HepG2 (cell line): Measurements from ENCODE around the gene KCNK7. TPM values are rescaled to one million over a fixed set of nuclear protein-coding genes. Genes with fewer than 3 reads are reported as not detected.

Source experiments
- ETV5 ChIP-seq: IDR thresholded peaks from 2 replicates; pipeline ENCODE4 v1.6.1; 2018; ENCODE audit warnings: missing biosample characterization, missing genetic modification reagents, inconsistent platforms, borderline replicate concordance
- FOXA1 ChIP-seq, 2 experiments: fragments of 450-650 bp in 1 of 2; sonication (generic) in 1 of 2; formaldehyde crosslinking in 1 of 2; IDR thresholded peaks; 2 replicates each; pipeline versions ENCODE4 v1.4.0 to v1.6.1; 2016 to 2020; ENCODE audit warnings: missing genetic modification reagents in 1 of 2
- HES4 ChIP-seq: sonication (generic); formaldehyde crosslinking; IDR thresholded peaks from 2 replicates; pipeline ENCODE4 v1.9.0; 2021; ENCODE audit warnings: mild to moderate bottlenecking, missing genetic modification reagents, borderline replicate concordance
- HMG20B ChIP-seq: conservative IDR thresholded peaks from 2 replicates; pipeline ENCODE4 v1.6.1; 2016; ENCODE audit warnings: missing genetic modification reagents, missing compliant biosample characterization
- NFIB ChIP-seq: sonication (generic); formaldehyde crosslinking; IDR thresholded peaks from 2 replicates; pipeline ENCODE4 v1.9.0; 2021; ENCODE audit warnings: missing genetic modification reagents, mild to moderate bottlenecking, borderline replicate concordance
- NKX3-1 ChIP-seq: sonication (generic); formaldehyde crosslinking; IDR thresholded peaks from 2 replicates; pipeline ENCODE4 v1.5.0; 2020; ENCODE audit warnings: missing genetic modification reagents
- SNRNP70 ChIP-seq: fragments of 200-400 bp; formaldehyde crosslinking; IDR thresholded peaks from 2 replicates; pipeline ENCODE4 v1.6.1; 2017; ENCODE audit warnings: mild to moderate bottlenecking, low read depth, low read length, moderate library complexity
- ZFP1 ChIP-seq: IDR thresholded peaks from 2 replicates; pipeline ENCODE4 v1.6.1; 2016
- ZNF3 ChIP-seq: IDR thresholded peaks from 2 replicates; pipeline ENCODE4 v1.7.0; 2017; ENCODE audit warnings: inconsistent platforms
- ZNF33A ChIP-seq: sonication (generic); formaldehyde crosslinking; IDR thresholded peaks from 2 replicates; pipeline ENCODE4 v1.5.1; 2020; ENCODE audit warnings: missing genetic modification reagents, mild to moderate bottlenecking, moderate library complexity, borderline replicate concordance
- ZNF382 ChIP-seq: sonication (generic); formaldehyde crosslinking; IDR thresholded peaks from 2 replicates; pipeline ENCODE4 v1.5.0; 2020; ENCODE audit warnings: missing genetic modification reagents, mild to moderate bottlenecking, borderline replicate concordance
- ZNF569 ChIP-seq: sonication (generic); formaldehyde crosslinking; IDR thresholded peaks from 2 replicates; pipeline ENCODE4 v1.5.0; 2020; ENCODE audit warnings: mild to moderate bottlenecking, missing genetic modification reagents, moderate library complexity, borderline replicate concordance
- ZNF629 ChIP-seq: sonication (generic); formaldehyde crosslinking; conservative IDR thresholded peaks from 2 replicates; pipeline ENCODE4 v1.5.0; 2020; ENCODE audit warnings: missing genetic modification reagents
- ZNF703 ChIP-seq: sonication (generic); formaldehyde crosslinking; IDR thresholded peaks from 2 replicates; pipeline ENCODE4 v1.5.1; 2020; ENCODE audit warnings: missing genetic modification reagents, mild to moderate bottlenecking, moderate library complexity, borderline replicate concordance
- ZNF709 ChIP-seq: sonication (generic); formaldehyde crosslinking; IDR thresholded peaks from 2 replicates; pipeline ENCODE4 v1.5.0; 2020; ENCODE audit warnings: mild to moderate bottlenecking, missing genetic modification reagents
- ZNF746 ChIP-seq: sonication (generic); formaldehyde crosslinking; IDR thresholded peaks from 2 replicates; pipeline ENCODE4 v1.8.0; 2022; ENCODE audit warnings: mild to moderate bottlenecking, missing genetic modification reagents
- ZNF747 ChIP-seq: sonication (generic); formaldehyde crosslinking; IDR thresholded peaks from 2 replicates; pipeline ENCODE4 v1.8.1; 2023; ENCODE audit warnings: missing genetic modification reagents, mild to moderate bottlenecking, borderline replicate concordance
- polyA plus RNA-seq, 8 experiments: library from polyadenylated mRNA; depleted of rRNA in 3 of 8; stranded (reverse) in 7 of 8; unstranded in 1 of 8; fragments of >200 nt; fragmentation: Illumina TruSeq in 4 of 8; extraction: Trizol in 4 of 8; gene quantifications; 2 replicates each; pipeline versions ENCODE4 v1.2.1 to v1.2.3, GENCODE V29; 2011 to 2016; ENCODE audit warnings: low read depth in 4 of 8, missing spikeins in 1 of 8, mixed read lengths in 1 of 8; ENCODE audit not compliant: insufficient read depth in 1 of 8
- total RNA-seq, 5 experiments: library from RNA; depleted of rRNA; stranded (reverse); fragments of >200 nt; fragmentation: Illumina TruSeq; extraction: Trizol; gene quantifications; 2 replicates each; pipeline ENCODE4 v1.2.3, GENCODE V29; 2016; ENCODE audit warnings: low read depth in 1 of 5
- TF ChIP-seq, protein P1 (sequence below): sonication (generic); formaldehyde crosslinking; IDR thresholded peaks from 2 replicates; pipeline ENCODE4 v1.4.0; 2020; ENCODE audit warnings: missing genetic modification reagents
- TF ChIP-seq, protein P2 (sequence below): IDR thresholded peaks from 2 replicates; pipeline ENCODE4 v1.6.1; 2012; ENCODE audit warnings: low read depth, low read length, improper control_type of control experiment
- TF ChIP-seq, protein P3 (sequence below): sonication (generic); formaldehyde crosslinking; IDR thresholded peaks from 2 replicates; pipeline ENCODE4 v1.4.0; 2020; ENCODE audit warnings: missing genetic modification reagents, low read depth, mild to moderate bottlenecking, borderline replicate concordance
- TF ChIP-seq, protein P4 (sequence below), 2 experiments: IDR thresholded peaks; 2 replicates each; pipeline ENCODE4 v1.6.1; 2011 to 2012; ENCODE audit warnings: low read length in 2 of 2, borderline replicate concordance in 1 of 2, low read depth in 1 of 2, mild to moderate bottlenecking in 1 of 2, moderate library complexity in 1 of 2

Gene KCNK7
- total and polyA plus RNA-seq, 2 of the 13 experiments (the other 11 are each of a cell fraction or from before 2014, with no cell fraction given), result 0.11 TPM; not detected in 1

DNA sequence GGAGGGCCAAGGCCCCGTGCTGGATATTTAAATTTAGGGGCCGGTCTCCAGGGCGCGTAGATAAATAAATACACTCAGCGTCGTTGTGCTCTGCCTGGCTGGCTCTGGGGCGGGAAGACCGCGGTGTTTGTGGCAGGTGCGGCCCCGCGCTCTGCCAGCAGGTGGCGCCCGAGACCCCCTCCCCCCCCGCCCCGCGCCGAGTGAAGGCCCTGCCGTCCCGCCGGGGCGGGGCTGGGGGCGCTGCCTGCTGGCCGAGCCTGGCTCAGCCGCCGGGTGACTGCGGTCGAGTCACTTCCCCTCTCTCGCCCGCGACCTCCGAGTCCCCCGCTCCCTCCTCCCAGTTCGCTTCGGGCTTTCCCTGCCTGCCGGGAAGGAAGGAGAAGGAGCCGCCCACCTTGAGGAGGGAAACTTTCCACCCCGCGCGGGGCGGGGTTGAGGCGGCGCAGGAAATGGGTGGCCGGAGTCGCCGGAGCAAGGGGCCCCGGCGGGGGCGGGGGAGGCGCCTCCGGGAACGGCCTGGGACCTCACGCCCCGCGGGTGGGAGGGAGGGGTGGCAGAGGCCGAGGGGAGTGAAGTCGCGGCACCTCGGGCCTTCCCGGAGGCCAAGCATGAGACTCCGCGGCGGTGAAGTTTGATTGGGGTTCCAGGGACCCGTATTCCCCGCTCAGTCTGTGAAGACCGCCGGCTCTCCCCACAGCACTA is 21.3 kb downstream of the KCNK7 start (continued):
- TF ChIP-seq, protein P1, sequence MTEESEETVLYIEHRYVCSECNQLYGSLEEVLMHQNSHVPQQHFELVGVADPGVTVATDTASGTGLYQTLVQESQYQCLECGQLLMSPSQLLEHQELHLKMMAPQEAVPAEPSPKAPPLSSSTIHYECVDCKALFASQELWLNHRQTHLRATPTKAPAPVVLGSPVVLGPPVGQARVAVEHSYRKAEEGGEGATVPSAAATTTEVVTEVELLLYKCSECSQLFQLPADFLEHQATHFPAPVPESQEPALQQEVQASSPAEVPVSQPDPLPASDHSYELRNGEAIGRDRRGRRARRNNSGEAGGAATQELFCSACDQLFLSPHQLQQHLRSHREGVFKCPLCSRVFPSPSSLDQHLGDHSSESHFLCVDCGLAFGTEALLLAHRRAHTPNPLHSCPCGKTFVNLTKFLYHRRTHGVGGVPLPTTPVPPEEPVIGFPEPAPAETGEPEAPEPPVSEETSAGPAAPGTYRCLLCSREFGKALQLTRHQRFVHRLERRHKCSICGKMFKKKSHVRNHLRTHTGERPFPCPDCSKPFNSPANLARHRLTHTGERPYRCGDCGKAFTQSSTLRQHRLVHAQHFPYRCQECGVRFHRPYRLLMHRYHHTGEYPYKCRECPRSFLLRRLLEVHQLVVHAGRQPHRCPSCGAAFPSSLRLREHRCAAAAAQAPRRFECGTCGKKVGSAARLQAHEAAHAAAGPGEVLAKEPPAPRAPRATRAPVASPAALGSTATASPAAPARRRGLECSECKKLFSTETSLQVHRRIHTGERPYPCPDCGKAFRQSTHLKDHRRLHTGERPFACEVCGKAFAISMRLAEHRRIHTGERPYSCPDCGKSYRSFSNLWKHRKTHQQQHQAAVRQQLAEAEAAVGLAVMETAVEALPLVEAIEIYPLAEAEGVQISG (CRISPR knock-in tag), result peak; percentile 69
- TF ChIP-seq ZNF709 (CRISPR knock-in tag) (no peak), HMG20B (CRISPR knock-in tag) (no peak), ZNF3 (CRISPR knock-in tag) (no peak), ZNF703 (no peak), ZNF382 (no peak), ZNF629 (CRISPR knock-in tag) (0 out of 2 replicates have a peak, but pooled peaks have one; percentile 14), ZNF746 (CRISPR knock-in tag) (peak; percentile 40; the same call in 1 of the 2 replicates), NKX3-1 (CRISPR knock-in tag) (no peak), ZNF747 (CRISPR knock-in tag) (no peak), SNRNP70 (no peak), HES4 (CRISPR knock-in tag) (no peak), FOXA1 (IDR thresholded peaks at IDR 0.05) (no peak), FOXA1 (CRISPR knock-in tag; IDR thresholded peaks at IDR 0.05) (no peak), ZNF33A (CRISPR knock-in tag) (no peak), ZNF569 (CRISPR knock-in tag) (no peak), ETV5 (CRISPR knock-in tag) (peak; percentile 62; the same call in 1 of the 2 replicates), NFIB (no peak), ZFP1 (CRISPR knock-in tag) (no peak)
- TF ChIP-seq, protein P2, sequence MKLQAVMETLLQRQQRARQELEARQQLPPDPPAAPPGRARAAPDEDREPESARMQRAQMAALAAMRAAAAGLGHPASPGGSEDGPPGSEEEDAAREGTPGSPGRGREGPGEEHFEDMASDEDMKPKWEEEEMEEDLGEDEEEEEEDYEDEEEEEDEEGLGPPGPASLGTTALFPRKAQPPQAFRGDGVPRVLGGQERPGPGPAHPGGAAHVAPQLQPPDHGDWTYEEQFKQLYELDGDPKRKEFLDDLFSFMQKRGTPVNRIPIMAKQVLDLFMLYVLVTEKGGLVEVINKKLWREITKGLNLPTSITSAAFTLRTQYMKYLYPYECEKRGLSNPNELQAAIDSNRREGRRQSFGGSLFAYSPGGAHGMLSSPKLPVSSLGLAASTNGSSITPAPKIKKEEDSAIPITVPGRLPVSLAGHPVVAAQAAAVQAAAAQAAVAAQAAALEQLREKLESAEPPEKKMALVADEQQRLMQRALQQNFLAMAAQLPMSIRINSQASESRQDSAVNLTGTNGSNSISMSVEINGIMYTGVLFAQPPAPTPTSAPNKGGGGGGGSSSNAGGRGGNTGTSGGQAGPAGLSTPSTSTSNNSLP, result no peak
- TF ChIP-seq, protein P3, sequence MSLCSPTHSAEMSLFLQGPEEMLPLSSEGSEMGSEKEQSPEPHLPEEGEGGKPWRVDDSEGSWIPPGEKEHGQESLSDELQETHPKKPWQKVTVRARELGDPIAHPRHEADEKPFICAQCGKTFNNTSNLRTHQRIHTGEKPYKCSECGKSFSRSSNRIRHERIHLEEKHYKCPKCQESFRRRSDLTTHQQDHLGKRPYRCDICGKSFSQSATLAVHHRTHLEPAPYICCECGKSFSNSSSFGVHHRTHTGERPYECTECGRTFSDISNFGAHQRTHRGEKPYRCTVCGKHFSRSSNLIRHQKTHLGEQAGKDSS (CRISPR knock-in tag), result peak; percentile 57; the same call in 1 of the 2 replicates
- TF ChIP-seq, protein P4, sequence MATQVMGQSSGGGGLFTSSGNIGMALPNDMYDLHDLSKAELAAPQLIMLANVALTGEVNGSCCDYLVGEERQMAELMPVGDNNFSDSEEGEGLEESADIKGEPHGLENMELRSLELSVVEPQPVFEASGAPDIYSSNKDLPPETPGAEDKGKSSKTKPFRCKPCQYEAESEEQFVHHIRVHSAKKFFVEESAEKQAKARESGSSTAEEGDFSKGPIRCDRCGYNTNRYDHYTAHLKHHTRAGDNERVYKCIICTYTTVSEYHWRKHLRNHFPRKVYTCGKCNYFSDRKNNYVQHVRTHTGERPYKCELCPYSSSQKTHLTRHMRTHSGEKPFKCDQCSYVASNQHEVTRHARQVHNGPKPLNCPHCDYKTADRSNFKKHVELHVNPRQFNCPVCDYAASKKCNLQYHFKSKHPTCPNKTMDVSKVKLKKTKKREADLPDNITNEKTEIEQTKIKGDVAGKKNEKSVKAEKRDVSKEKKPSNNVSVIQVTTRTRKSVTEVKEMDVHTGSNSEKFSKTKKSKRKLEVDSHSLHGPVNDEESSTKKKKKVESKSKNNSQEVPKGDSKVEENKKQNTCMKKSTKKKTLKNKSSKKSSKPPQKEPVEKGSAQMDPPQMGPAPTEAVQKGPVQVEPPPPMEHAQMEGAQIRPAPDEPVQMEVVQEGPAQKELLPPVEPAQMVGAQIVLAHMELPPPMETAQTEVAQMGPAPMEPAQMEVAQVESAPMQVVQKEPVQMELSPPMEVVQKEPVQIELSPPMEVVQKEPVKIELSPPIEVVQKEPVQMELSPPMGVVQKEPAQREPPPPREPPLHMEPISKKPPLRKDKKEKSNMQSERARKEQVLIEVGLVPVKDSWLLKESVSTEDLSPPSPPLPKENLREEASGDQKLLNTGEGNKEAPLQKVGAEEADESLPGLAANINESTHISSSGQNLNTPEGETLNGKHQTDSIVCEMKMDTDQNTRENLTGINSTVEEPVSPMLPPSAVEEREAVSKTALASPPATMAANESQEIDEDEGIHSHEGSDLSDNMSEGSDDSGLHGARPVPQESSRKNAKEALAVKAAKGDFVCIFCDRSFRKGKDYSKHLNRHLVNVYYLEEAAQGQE (IDR thresholded peaks at IDR 0.05; ENCODE audit: borderline replicate concordance in 1 of 2, low read depth in 1 of 2, low read length in 2 of 2), result no peak
